H54 (cell line): Measurements from ENCODE around the gene POC1A.

Source experiments
- DNase-seq: peaks from one replicate; pipeline ENCODE4 v3.0.0; 2011; ENCODE audit warnings: low spot score, mixed read lengths; ENCODE audit not compliant: insufficient read length
- FAIRE-seq: peaks from 3 replicates; lab custom pipeline; 2011; peaks lifted over from hg19 to GRCh38; lab: Jason Lieb, UNC
- POLR2A ChIP-seq: IDR thresholded peaks from 2 replicates; pipeline ENCODE4 v1.6.1; 2011; ENCODE audit warnings: low read depth, mild to moderate bottlenecking, low read length

POC1A gene

GRCh38 chr3:52154135-52155094 is at the start of gene POC1A:
Gene POC1A (minus strand): TSS chr3:52154423. CDS start chr3:52154372, 51 bp downstream.
- peak; percentile 93 for DNase-seq
- peak; percentile 65; the same call in 1 of the 2 replicates for TF ChIP-seq POLR2A
- FAIRE-seq, result peak; percentile 93

GRCh38 chr3:52203701-52204100 is 49.5 kb upstream of the POC1A start:
- FAIRE-seq (no peak), DNase-seq (no peak)
- TF ChIP-seq POLR2A, result no peak

- FAIRE-seq (no peak), DNase-seq (no peak)
- TF ChIP-seq POLR2A, result no peak
Measured at GRCh38 chr3:52202384-52203077, 48.3 kb upstream of the POC1A start.

GRCh38 chr3:52200981-52201679 is 46.9 kb upstream of the POC1A start:
- DNase-seq (no peak), FAIRE-seq (no peak)

GRCh38 chr3:52198643-52199608 is 44.7 kb upstream of the POC1A start:
- DNase-seq (no peak), FAIRE-seq (peak; percentile 11)
- TF ChIP-seq POLR2A, result no peak

More at GRCh38 chr3:52200981-52201679, 46.9 kb upstream of the POC1A start:
- TF ChIP-seq POLR2A, result no peak

GRCh38 chr3:52197842-52198625 is 43.8 kb upstream of the POC1A start, which contains the start of gene ALAS1:
Gene ALAS1 (plus strand): TSS chr3:52198160. CDS start chr3:52199242, 1,082 bp downstream.
- FAIRE-seq, result no peak
- peak; percentile 93 for DNase-seq
- TF ChIP-seq POLR2A, result peak; percentile 91

- DNase-seq (no peak), FAIRE-seq (no peak)
- no peak for TF ChIP-seq POLR2A
Measured at GRCh38 chr3:52197499-52197841, 43.2 kb upstream of the POC1A start.

- FAIRE-seq (no peak), DNase-seq (no peak)
- no peak for TF ChIP-seq POLR2A
Measured at GRCh38 chr3:52196977-52197376, 42.8 kb upstream of the POC1A start.

GRCh38 chr3:52195823-52196331 is 41.7 kb upstream of the POC1A start:
- DNase-seq (no peak), FAIRE-seq (no peak)
- TF ChIP-seq POLR2A, result no peak

GRCh38 chr3:52195291-52195597 is 41.0 kb upstream of the POC1A start:
- TF ChIP-seq POLR2A, result no peak
- FAIRE-seq (no peak), DNase-seq (no peak)

GRCh38 chr3:52194485-52195290 is 40.5 kb upstream of the POC1A start:
- FAIRE-seq (no peak), DNase-seq (no peak)
- TF ChIP-seq POLR2A, result no peak
